Immature natural killer cell (primary cell): ENCODE results near the gene SLC7A6. TPM values are rescaled to one million over a fixed set of nuclear protein-coding genes. Genes with fewer than 3 reads are reported as not detected.

Source experiments
- DNase-seq, 3 donors: peaks; one replicate each; pipeline ENCODE4 v3.0.0; 2022; ENCODE audit warnings: mixed read lengths in 1 of 3
- H3K27ac Mint-ChIP-seq, 6 donors: one replicate each; pipeline ENCODE4 v1.8.0; 2020; ENCODE audit warnings: mixed read lengths in 6 of 6, mild to moderate bottlenecking in 5 of 6, inconsistent platforms in 4 of 6, moderate library complexity in 3 of 6
- H3K27me3 Mint-ChIP-seq, 3 donors: one replicate each; pipeline ENCODE4 v1.8.0; 2020 to 2021; ENCODE audit warnings: low read depth in 3 of 3, mild to moderate bottlenecking in 3 of 3, mixed read lengths in 3 of 3, moderate library complexity in 3 of 3, inconsistent platforms in 1 of 3
- H3K36me3 Mint-ChIP-seq, 3 donors: one replicate each; pipeline ENCODE4 v1.8.0; 2020; ENCODE audit warnings: mixed read lengths in 3 of 3, inconsistent platforms in 2 of 3, mild to moderate bottlenecking in 2 of 3
- H3K4me1 Mint-ChIP-seq, 2 donors: one replicate each; pipeline ENCODE4 v1.8.0; 2020; ENCODE audit warnings: inconsistent platforms in 2 of 2, mild to moderate bottlenecking in 2 of 2, mixed read lengths in 2 of 2, moderate library complexity in 1 of 2
- H3K4me3 Mint-ChIP-seq, 5 donors: one replicate each; pipeline ENCODE4 v1.8.0; 2020; ENCODE audit warnings: mild to moderate bottlenecking in 5 of 5, mixed read lengths in 5 of 5, inconsistent platforms in 3 of 5, moderate library complexity in 3 of 5
- H3K9me3 Mint-ChIP-seq, 6 donors: one replicate each; pipeline ENCODE4 v1.8.0; 2020; ENCODE audit warnings: mild to moderate bottlenecking in 6 of 6, mixed read lengths in 6 of 6, inconsistent platforms in 4 of 6, moderate library complexity in 3 of 6
- polyA plus RNA-seq, 3 donors: library from polyadenylated mRNA; unstranded; fragments of 300-500 nt; fragmentation: Illumina TruSeq; gene quantifications; one replicate each; pipeline ENCODE4 v1.2.3, GENCODE V29; 2021

SLC7A6 gene
- polyA plus RNA-seq, 3 donors from 2014 or later = 1.9 to 12.8 (median 6.0) TPM

- Mint-ChIP-seq H3K4me1 (peaks cover 0 to 3% of the 10 kb centered on the region in 2 donors), H3K27ac (no peak overlapping the region), H3K27me3 (peaks cover 0 to 1% (median 1%) of the 10 kb centered on the region in 3 donors), H3K36me3 (peaks cover 4 to 12% (median 4%) of the 10 kb centered on the region in 3 donors), H3K4me3 (no peak overlapping the region), H3K9me3 (no peaks in the 10 kb centered on the region)
- DNase-seq = no peak
These were observed 12.5 kb upstream of the SLC7A6 start for GRCh38 chr16:68251832-68252231.

- Mint-ChIP-seq H3K27ac (no peak overlapping the region), H3K4me3 (no peak overlapping the region), H3K36me3 (peaks cover 4 to 12% (median 4%) of the 10 kb centered on the region in 3 donors), H3K27me3 (peaks cover 0 to 1% (median 1%) of the 10 kb centered on the region in 3 donors), H3K4me1 (peaks cover 0 to 3% of the 10 kb centered on the region in 2 donors), H3K9me3 (no peaks in the 10 kb centered on the region)
- no peak for DNase-seq
These were observed 11.9 kb upstream of the SLC7A6 start for GRCh38 chr16:68252383-68252782.

DNA sequence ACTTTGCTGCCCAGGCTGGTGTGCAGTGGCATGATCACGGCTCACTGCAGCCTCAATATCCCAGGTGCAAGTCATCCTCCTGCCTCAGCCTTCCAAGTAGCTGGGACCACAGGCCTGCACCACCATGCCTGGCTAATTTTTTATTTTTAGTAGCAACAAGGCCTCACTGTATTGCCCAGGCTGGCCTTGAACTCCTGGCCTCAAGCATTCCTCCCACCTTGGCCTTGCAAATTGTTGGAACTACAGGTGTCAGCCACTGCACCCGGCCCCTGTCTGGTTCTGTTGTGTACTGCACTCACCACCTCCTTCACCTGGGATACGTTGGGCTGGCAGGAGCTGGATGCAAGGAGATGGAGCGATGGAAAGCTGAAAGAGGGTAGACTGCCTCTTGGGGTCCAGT, 10.6 kb upstream of the SLC7A6 start:
- Mint-ChIP-seq H3K36me3 (peaks cover 4 to 16% (median 4%) of the 10 kb centered on the region in 3 donors), H3K4me1 (no peaks in the 10 kb centered on the region), H3K4me3 (no peak overlapping the region), H3K27me3 (peaks cover 0 to 5% (median 1%) of the 10 kb centered on the region in 3 donors), H3K27ac (no peak overlapping the region), H3K9me3 (no peaks in the 10 kb centered on the region)
- no peak for DNase-seq

DNA sequence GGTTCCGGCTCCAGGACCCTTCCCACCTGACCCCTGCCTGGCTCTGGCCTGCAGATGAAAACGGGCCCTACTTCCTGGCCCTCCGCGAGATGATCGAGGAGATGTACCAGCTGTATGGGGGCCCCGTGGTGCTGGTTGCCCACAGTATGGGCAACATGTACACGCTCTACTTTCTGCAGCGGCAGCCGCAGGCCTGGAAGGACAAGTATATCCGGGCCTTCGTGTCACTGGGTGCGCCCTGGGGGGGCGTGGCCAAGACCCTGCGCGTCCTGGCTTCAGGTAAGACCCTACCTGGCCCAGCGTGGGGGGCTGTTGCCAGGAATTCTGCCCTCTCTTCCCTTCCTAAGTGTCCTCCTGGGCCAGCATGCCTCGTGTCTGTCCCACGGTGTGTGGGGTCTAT, 8.6 kb upstream of the SLC7A6 start:
- DNase-seq = no peak
- H3K4me1 Mint-ChIP-seq = no peaks in the 10 kb centered on the region
- H3K9me3 Mint-ChIP-seq = no peaks in the 10 kb centered on the region
- H3K27ac Mint-ChIP-seq = peak overlapping the region in 1 of 6 donors; percentile 11
- peaks cover 4 to 15% (median 4%) of the 10 kb centered on the region in 3 donors for H3K36me3 Mint-ChIP-seq
- peaks cover 0 to 5% (median 1%) of the 10 kb centered on the region in 3 donors for H3K27me3 Mint-ChIP-seq
- H3K4me3 Mint-ChIP-seq = no peak overlapping the region

GRCh38 chr16:68257251-68257905, 6.9 kb upstream of the SLC7A6 start:
- no peak for DNase-seq
- H3K27me3 Mint-ChIP-seq = peaks cover 0 to 3% (median 1%) of the 10 kb centered on the region in 3 donors
- peaks cover 0 to 4% (median 0%) of the 10 kb centered on the region in 3 donors for H3K36me3 Mint-ChIP-seq
- H3K27ac Mint-ChIP-seq = no peak overlapping the region
- no peak overlapping the region for H3K4me3 Mint-ChIP-seq
- no peaks in the 10 kb centered on the region for H3K9me3 Mint-ChIP-seq
- peaks cover 9 to 10% of the 10 kb centered on the region in 2 donors for H3K4me1 Mint-ChIP-seq

- no peak overlapping the region for H3K4me3 Mint-ChIP-seq
- no peaks in the 10 kb centered on the region for H3K9me3 Mint-ChIP-seq
- H3K27me3 Mint-ChIP-seq = peaks cover 0 to 3% (median 0%) of the 10 kb centered on the region in 3 donors
- peaks cover 0 to 4% (median 0%) of the 10 kb centered on the region in 3 donors for H3K36me3 Mint-ChIP-seq
- no peak for DNase-seq
- H3K27ac Mint-ChIP-seq = no peak overlapping the region
- H3K4me1 Mint-ChIP-seq = peaks cover 10 to 14% of the 10 kb centered on the region in 2 donors
These were observed 6.2 kb upstream of the SLC7A6 start for GRCh38 chr16:68257906-68258800.

- Mint-ChIP-seq H3K9me3 (no peaks in the 10 kb centered on the region), H3K4me1 (peaks cover 19 to 24% of the 10 kb centered on the region in 2 donors), H3K4me3 (no peak overlapping the region), H3K27me3 (peaks cover 2 to 8% (median 4%) of the 10 kb centered on the region in 3 donors), H3K36me3 (peaks cover 0 to 4% (median 0%) of the 10 kb centered on the region in 3 donors), H3K27ac (no peak overlapping the region)
- DNase-seq = no peak
These were observed 5.1 kb upstream of the SLC7A6 start for GRCh38 chr16:68259007-68259825.

DNA sequence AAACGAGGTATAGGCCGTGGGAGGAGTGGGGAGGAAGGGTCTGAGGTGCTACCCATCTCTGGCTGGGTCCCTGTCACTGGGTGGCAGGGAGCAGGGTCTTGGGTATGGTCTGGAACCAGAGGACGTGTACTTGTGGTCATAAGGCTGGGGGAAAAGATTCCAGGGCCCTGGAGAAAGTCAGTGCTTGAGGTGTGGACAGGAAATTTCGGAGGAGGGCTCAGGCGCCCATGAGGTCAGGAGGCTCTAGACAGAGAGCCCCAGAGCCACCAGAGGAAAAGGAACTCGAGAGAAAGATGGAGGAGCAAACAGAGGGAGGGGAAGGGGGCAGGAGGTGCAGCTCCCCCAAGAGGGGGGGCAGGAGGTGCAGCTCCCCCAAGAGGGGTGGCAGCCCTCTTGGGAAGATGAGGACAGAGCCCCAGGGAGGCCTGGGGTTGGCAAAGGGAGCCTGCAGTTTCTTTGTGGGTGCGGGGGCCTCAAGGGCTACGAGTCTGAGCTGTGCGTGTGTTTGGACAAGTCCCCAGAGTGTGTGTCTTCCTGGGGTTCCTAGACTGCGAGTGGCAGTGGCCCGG, 683 bp upstream of the SLC7A6 start:
- H3K36me3 Mint-ChIP-seq = no peaks in the 10 kb centered on the region
- DNase-seq = no peak
- peak overlapping the region; percentile 97 to 99 (median 98) for H3K27ac Mint-ChIP-seq
- no peaks in the 10 kb centered on the region for H3K9me3 Mint-ChIP-seq
- peaks cover 33 to 53% of the 10 kb centered on the region in 2 donors for H3K4me1 Mint-ChIP-seq
- peak overlapping the region; percentile 93 to 98 (median 95) for H3K4me3 Mint-ChIP-seq
- H3K27me3 Mint-ChIP-seq = peaks cover 9 to 14% (median 11%) of the 10 kb centered on the region in 3 donors

- Mint-ChIP-seq H3K9me3 (no peaks in the 10 kb centered on the region), H3K4me3 (peak overlapping the region; percentile 95 to 98 (median 96)), H3K27me3 (peaks cover 9 to 14% (median 11%) of the 10 kb centered on the region in 3 donors), H3K27ac (peak overlapping the region; percentile 96 to 99 (median 98)), H3K36me3 (peaks cover 0 to 4% (median 0%) of the 10 kb centered on the region in 3 donors), H3K4me1 (peaks cover 38 to 68% of the 10 kb centered on the region in 2 donors)
- DNase-seq = no peak
These were observed 973 bp downstream of the SLC7A6 start for GRCh38 chr16:68265078-68265920.

DNA sequence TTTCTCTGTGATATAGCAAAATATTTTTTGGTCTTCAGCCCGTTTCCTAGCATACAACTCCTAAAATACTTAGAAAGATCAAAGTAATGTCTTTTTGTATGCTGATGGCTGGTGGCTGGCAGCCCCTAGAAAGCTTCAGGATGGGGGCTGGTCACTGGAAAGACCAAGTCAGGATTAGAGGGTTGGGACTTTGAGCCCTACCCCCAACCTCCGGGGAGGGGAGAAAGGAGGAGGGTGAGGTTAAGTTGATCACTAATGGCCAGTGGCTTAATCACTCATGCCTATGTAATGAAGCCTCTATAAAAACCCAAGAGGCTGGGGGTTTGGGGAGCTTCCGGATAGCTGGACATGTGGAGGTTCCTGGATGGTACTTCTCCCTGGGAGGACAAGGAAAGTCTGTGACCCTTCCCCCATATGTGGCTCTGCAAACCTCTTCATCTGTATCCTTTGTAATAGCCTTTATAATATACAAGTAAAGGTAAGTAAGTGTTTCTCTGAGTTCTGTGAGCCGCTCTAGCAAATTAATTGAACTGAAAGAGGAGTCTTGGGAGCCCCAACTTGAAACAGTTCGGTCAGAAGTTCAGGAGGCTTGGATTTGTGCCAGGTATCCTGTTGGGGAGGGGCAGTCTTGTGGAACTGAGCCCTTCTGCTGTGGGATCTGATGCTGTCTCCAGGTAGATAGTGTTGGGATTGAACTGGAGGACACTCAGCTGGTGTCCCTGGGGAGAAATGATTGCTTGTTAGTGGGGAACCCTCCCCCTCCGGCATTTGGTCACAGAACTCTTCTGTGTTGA, 3.5 kb downstream of the SLC7A6 start:
- H3K27me3 Mint-ChIP-seq = peaks cover 9 to 14% (median 11%) of the 10 kb centered on the region in 3 donors
- no peak overlapping the region for H3K4me3 Mint-ChIP-seq
- peak overlapping the region in 3 of 6 donors; percentile 10 to 45 (median 35) for H3K27ac Mint-ChIP-seq
- peaks cover 0 to 4% (median 0%) of the 10 kb centered on the region in 3 donors for H3K36me3 Mint-ChIP-seq
- H3K4me1 Mint-ChIP-seq = peaks cover 38 to 74% of the 10 kb centered on the region in 2 donors
- DNase-seq = no peak
- H3K9me3 Mint-ChIP-seq = no peaks in the 10 kb centered on the region

- peaks cover 4 to 6% (median 5%) of the 10 kb centered on the region in 3 donors for H3K27me3 Mint-ChIP-seq
- H3K4me3 Mint-ChIP-seq = no peak overlapping the region
- peaks cover 0 to 5% (median 4%) of the 10 kb centered on the region in 3 donors for H3K36me3 Mint-ChIP-seq
- DNase-seq = no peak
- peak overlapping the region in 4 of 6 donors; percentile 47 to 76 (median 70) for H3K27ac Mint-ChIP-seq
- H3K4me1 Mint-ChIP-seq = peaks cover 45 to 79% of the 10 kb centered on the region in 2 donors
- no peaks in the 10 kb centered on the region for H3K9me3 Mint-ChIP-seq
These were observed 5.5 kb downstream of the SLC7A6 start for GRCh38 chr16:68269793-68270192.
